Skeletal muscle satellite cell (primary cell): ENCODE measurements around the gene PALLD.

Experiments
- H3K27me3 ChIP-seq: 2 replicates; pipeline ENCODE4 v1.7.0; 2013; ENCODE audit warnings: low read length; ENCODE audit not compliant: control insufficient read depth, insufficient read depth
- H3K36me3 ChIP-seq: 2 replicates; pipeline ENCODE4 v1.7.0; 2013; ENCODE audit warnings: mild to moderate bottlenecking, control low read depth, low read length; ENCODE audit not compliant: insufficient read depth
- H3K4me1 ChIP-seq: 2 replicates; pipeline ENCODE4 v1.7.0; 2013; ENCODE audit warnings: low read length; ENCODE audit not compliant: control insufficient read depth, insufficient read depth
- H3K4me2 ChIP-seq: 2 replicates; pipeline ENCODE4 v1.7.0; 2013; ENCODE audit warnings: mild to moderate bottlenecking, low read length
- H3K4me3 ChIP-seq: 2 replicates; pipeline ENCODE4 v1.7.0; 2013; ENCODE audit warnings: low read length
- H3K9ac ChIP-seq: 2 replicates; pipeline ENCODE4 v1.7.0; 2013; ENCODE audit warnings: mild to moderate bottlenecking, low read depth, low read length, moderate library complexity
- H3K9me3 ChIP-seq: replicated peaks from 2 replicates; pipeline ENCODE4 v1.7.0; 2013; ENCODE audit warnings: mild to moderate bottlenecking, control low read depth, low read length

The PALLD gene

GRCh38 chr4:168641811-168642140, 144.9 kb downstream of the PALLD start:
- no peak overlapping the region for H3K9ac ChIP-seq
- no peaks in the 10 kb centered on the region for H3K9me3 ChIP-seq
- peaks cover 71% of the 10 kb centered on the region for H3K4me1 ChIP-seq
- H3K27me3 ChIP-seq: no peaks in the 10 kb centered on the region
- peak overlapping the region; percentile 3 for H3K4me2 ChIP-seq
- peaks cover 9% of the 10 kb centered on the region for H3K36me3 ChIP-seq
- no peak overlapping the region for H3K4me3 ChIP-seq

GRCh38 chr4:168642591-168642990, 145.7 kb downstream of the PALLD start:
- no peaks in the 10 kb centered on the region for H3K9me3 ChIP-seq
- peaks cover 9% of the 10 kb centered on the region for H3K36me3 ChIP-seq
- no peak overlapping the region for H3K4me3 ChIP-seq
- H3K27me3 ChIP-seq: no peaks in the 10 kb centered on the region
- peak overlapping the region; percentile 54 for H3K4me2 ChIP-seq
- H3K9ac ChIP-seq: peak overlapping the region; percentile 39
- H3K4me1 ChIP-seq: peaks cover 65% of the 10 kb centered on the region

GRCh38 chr4:168643111-168643795, 146.4 kb downstream of the PALLD start:
- Histone ChIP-seq H3K9ac (peak overlapping the region; percentile 39), H3K36me3 (peaks cover 9% of the 10 kb centered on the region), H3K4me3 (no peak overlapping the region)

GRCh38 chr4:168643796-168644159, 146.9 kb downstream of the PALLD start:
- H3K27me3 ChIP-seq: no peaks in the 10 kb centered on the region
- no peak overlapping the region for H3K4me3 ChIP-seq
- peaks cover 65% of the 10 kb centered on the region for H3K4me1 ChIP-seq
- H3K9me3 ChIP-seq: no peaks in the 10 kb centered on the region
- H3K36me3 ChIP-seq: peaks cover 9% of the 10 kb centered on the region
- peak overlapping the region; percentile 54 for H3K4me2 ChIP-seq
- H3K9ac ChIP-seq: no peak overlapping the region

More at GRCh38 chr4:168643111-168643795, 146.4 kb downstream of the PALLD start:
- Histone ChIP-seq H3K27me3 (no peaks in the 10 kb centered on the region), H3K9me3 (no peaks in the 10 kb centered on the region), H3K4me1 (peaks cover 65% of the 10 kb centered on the region), H3K4me2 (peak overlapping the region; percentile 54)

GRCh38 chr4:168646001-168646768, 149.3 kb downstream of the PALLD start:
- Histone ChIP-seq H3K4me1 (peaks cover 61% of the 10 kb centered on the region), H3K9me3 (no peaks in the 10 kb centered on the region), H3K9ac (no peak overlapping the region), H3K4me2 (no peak overlapping the region), H3K4me3 (no peak overlapping the region), H3K27me3 (no peaks in the 10 kb centered on the region), H3K36me3 (peaks cover 9% of the 10 kb centered on the region)

DNA sequence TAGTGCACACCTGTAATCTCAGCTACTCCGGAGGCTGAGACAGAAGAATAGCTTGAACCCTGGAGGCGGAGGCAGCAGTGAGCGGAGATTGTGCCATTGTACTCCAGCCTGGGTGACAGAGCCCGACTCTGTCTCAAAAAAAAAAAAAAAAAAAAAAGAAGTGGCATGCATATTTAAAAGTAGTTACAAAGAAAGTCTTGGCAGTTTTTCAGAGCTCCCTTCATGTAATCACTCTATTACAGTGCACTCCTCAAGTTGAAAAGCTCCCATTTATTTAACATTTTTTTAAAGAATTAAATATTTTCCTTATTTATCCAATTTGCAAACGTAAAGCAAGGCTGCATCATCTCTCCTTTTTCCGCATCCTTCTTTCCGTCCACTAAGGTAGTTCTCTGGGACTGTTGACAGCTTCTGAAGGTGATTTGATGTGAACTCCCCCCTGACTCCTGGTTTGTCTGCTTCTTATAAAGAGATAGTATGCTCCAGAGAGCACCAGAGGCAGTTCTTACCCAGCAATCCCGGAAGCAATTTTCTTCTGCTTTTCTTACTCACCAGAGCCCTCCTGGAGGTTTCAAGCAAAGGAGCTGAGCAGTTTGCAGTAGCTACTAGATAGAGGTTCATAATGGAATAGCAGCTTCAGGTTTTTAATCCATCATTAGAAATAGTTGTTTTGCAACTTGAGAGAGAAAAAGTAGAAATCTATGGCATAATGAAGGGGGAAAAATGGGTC, 151.0 kb downstream of the PALLD start:
- Histone ChIP-seq H3K27me3 (no peaks in the 10 kb centered on the region), H3K36me3 (peaks cover 9% of the 10 kb centered on the region), H3K9me3 (no peaks in the 10 kb centered on the region), H3K4me2 (no peak overlapping the region), H3K4me3 (no peak overlapping the region), H3K4me1 (peaks cover 61% of the 10 kb centered on the region), H3K9ac (no peak overlapping the region)

DNA sequence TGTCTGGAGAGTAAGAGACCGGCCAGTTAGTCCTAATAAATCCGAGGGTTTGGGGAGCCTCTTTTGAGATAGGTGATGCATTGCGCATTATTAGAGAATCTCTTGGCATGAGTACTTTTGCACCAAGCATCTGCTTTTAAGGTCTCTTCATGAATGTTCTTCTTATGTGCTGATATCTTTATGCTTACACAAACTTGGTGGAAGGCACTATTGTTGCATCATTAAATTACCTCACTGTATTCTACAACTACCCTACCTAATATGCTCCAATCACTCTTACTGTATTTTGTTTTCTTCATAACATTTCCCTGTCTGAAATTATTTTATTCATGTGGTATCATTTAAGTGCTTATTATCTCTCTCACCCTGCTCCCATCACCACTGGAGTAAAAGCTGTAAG, 151.6 kb downstream of the PALLD start:
- H3K27me3 ChIP-seq: no peaks in the 10 kb centered on the region
- H3K9me3 ChIP-seq: no peaks in the 10 kb centered on the region
- H3K36me3 ChIP-seq: peaks cover 9% of the 10 kb centered on the region
- peak overlapping the region; percentile 20 for H3K9ac ChIP-seq
- H3K4me1 ChIP-seq: peaks cover 54% of the 10 kb centered on the region
- H3K4me2 ChIP-seq: peak overlapping the region; percentile 20
- H3K4me3 ChIP-seq: no peak overlapping the region

GRCh38 chr4:168648929-168649328, 152.1 kb downstream of the PALLD start:
- Histone ChIP-seq H3K4me3 (no peak overlapping the region), H3K9me3 (no peaks in the 10 kb centered on the region), H3K36me3 (peaks cover 9% of the 10 kb centered on the region), H3K4me1 (peaks cover 54% of the 10 kb centered on the region), H3K9ac (peak overlapping the region; percentile 20), H3K4me2 (peak overlapping the region; percentile 20), H3K27me3 (no peaks in the 10 kb centered on the region)

DNA sequence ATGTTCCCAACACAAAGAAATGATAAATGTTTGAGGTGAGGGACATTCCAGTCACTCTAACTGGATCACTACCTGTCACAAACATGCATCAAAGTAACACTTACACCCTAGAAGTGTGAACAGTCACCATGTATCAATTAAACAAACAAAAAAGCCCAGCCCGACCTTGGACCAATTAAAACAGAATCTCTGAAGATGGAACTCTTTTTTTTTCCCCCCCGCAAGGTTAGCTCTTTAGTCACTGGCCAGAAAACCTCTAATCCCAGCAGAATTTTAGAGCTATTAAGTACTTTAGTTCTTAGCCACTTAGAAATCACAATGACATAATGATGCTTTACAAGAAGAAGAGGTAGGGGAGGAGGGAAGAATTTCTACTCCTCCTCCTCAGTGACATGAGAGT, 154.5 kb downstream of the PALLD start:
- no peaks in the 10 kb centered on the region for H3K27me3 ChIP-seq

DNA sequence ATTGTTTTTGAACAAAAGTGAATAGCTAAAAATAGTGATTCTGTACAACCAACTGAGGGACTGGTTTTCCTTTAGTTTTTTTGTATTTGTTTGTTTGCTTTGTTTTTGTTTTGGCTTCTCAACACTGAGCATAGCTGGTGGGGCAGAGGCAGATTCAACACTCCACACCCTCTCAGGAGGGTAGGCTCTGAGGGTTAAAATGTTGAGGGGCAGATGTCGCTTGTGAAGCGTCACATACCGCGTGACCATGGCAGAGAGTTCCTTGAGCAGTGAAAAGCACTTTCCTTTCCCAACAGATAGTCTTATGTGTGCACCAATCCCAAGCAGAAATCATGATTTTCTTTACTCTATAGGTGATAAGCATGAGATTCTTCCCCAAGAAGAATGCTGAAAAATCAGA, 155.0 kb downstream of the PALLD start:
- no peaks in the 10 kb centered on the region for H3K9me3 ChIP-seq
- H3K36me3 ChIP-seq: no peaks in the 10 kb centered on the region
- no peaks in the 10 kb centered on the region for H3K27me3 ChIP-seq
- H3K9ac ChIP-seq: no peak overlapping the region
- H3K4me2 ChIP-seq: no peak overlapping the region
- peaks cover 71% of the 10 kb centered on the region for H3K4me1 ChIP-seq
- H3K4me3 ChIP-seq: no peak overlapping the region

More for the DNA sequence above, 154.5 kb downstream of the PALLD start:
- H3K9me3 ChIP-seq: no peaks in the 10 kb centered on the region
- H3K4me2 ChIP-seq: no peak overlapping the region
- peaks cover under 1% of the 10 kb centered on the region for H3K36me3 ChIP-seq
- peaks cover 68% of the 10 kb centered on the region for H3K4me1 ChIP-seq
- H3K9ac ChIP-seq: no peak overlapping the region
- H3K4me3 ChIP-seq: no peak overlapping the region

DNA sequence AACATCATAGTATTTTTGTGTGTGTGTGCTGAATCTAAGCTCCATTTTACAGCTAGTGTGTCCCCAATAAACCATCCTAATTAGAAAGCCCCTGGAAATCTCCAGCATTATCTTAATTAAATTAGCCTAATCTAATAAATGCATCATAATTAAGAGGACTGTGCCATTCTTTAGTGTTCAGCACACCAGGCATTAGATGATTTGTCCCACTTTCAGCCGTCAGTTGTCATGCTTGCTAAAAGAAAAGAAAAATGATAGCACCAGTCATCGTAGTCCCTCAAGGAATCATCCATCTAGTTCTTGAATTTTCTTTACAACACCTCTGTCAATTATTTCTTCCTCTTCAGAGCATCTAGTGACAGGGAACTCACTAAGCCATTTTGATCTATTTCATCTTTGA, 155.9 kb downstream of the PALLD start:
- Histone ChIP-seq H3K36me3 (no peaks in the 10 kb centered on the region), H3K27me3 (no peaks in the 10 kb centered on the region), H3K9me3 (no peaks in the 10 kb centered on the region), H3K4me1 (peaks cover 74% of the 10 kb centered on the region), H3K4me2 (no peak overlapping the region), H3K4me3 (no peak overlapping the region), H3K9ac (no peak overlapping the region)
